Fibroblast of skin of left biceps (primary cell): ENCODE results near the gene RAP1GAP2.
"Not testable (repeated sequence)": the region's sequence is repeated elsewhere in the genome, so short reads cannot be mapped to it uniquely, and the experiment has no call there.

Experiments used
- DNase-seq, 2 experiments: peaks; one replicate each; pipeline ENCODE4 v3.0.0-alpha.2; 2013; ENCODE audit warnings: low read depth in 2 of 2

The RAP1GAP2 gene

GRCh38 chr17:2996810-2997670, 200.8 kb downstream of the RAP1GAP2 start:
- DNase-seq = no peak

- DNase-seq = not testable (repeated sequence)
Measured at GRCh38 chr17:2998469-2998901, 202.2 kb downstream of the RAP1GAP2 start.

GRCh38 chr17:3002538-3003295, 206.5 kb downstream of the RAP1GAP2 start:
- DNase-seq = no peak

- no peak for DNase-seq
Measured at GRCh38 chr17:3003296-3004149, 207.3 kb downstream of the RAP1GAP2 start.

GRCh38 chr17:3004150-3004801, 208.0 kb downstream of the RAP1GAP2 start:
- DNase-seq = peak; percentile 69 to 70

GRCh38 chr17:3004925-3005324, 208.7 kb downstream of the RAP1GAP2 start:
- DNase-seq = no peak

GRCh38 chr17:3005696-3006095, 209.5 kb downstream of the RAP1GAP2 start:
- no peak for DNase-seq

- DNase-seq = no peak
Measured at GRCh38 chr17:3006801-3007200, 210.6 kb downstream of the RAP1GAP2 start.

- DNase-seq = no peak
Measured at GRCh38 chr17:3007651-3008121, 211.4 kb downstream of the RAP1GAP2 start.

GRCh38 chr17:3008336-3009288, 212.4 kb downstream of the RAP1GAP2 start:
- no peak for DNase-seq

GRCh38 chr17:3009411-3009920, 213.2 kb downstream of the RAP1GAP2 start:
- DNase-seq = no peak

GRCh38 chr17:3011891-3012290, 215.7 kb downstream of the RAP1GAP2 start:
- no peak for DNase-seq

- no peak for DNase-seq
Measured at GRCh38 chr17:3012926-3013581, 216.8 kb downstream of the RAP1GAP2 start.

- DNase-seq = no peak
Measured at GRCh38 chr17:3015890-3016289, 219.7 kb downstream of the RAP1GAP2 start.

GRCh38 chr17:3017936-3018335, 221.7 kb downstream of the RAP1GAP2 start:
- no peak for DNase-seq

GRCh38 chr17:3019761-3020160, 223.5 kb downstream of the RAP1GAP2 start:
- DNase-seq = no peak

GRCh38 chr17:3020381-3020780, 224.1 kb downstream of the RAP1GAP2 start:
- DNase-seq = no peak

- no peak for DNase-seq
Measured at GRCh38 chr17:3022197-3022596, 226.0 kb downstream of the RAP1GAP2 start.

- DNase-seq = no peak
Measured at GRCh38 chr17:3024346-3024745, 228.1 kb downstream of the RAP1GAP2 start.
